Astrocyte of the hippocampus (primary cell): ENCODE results near the gene CHCT1.
"Not testable (repeated sequence)": the region's sequence is repeated elsewhere in the genome, so short reads cannot be mapped to it uniquely, and the experiment has no call there.

Source experiments
- DNase-seq: peaks from one replicate; pipeline ENCODE4 v3.0.0; 2011; ENCODE audit warnings: low read depth, low spot score

The CHCT1 gene

GRCh38 chr17:60422162-60422665 lies at the start of gene CHCT1:
TSS of gene CHCT1 (plus strand) at chr17:60422489. CDS start at chr17:60422593, 104 bp downstream.
- no peak for DNase-seq

- DNase-seq, result peak; percentile 62
Observed at GRCh38 chr17:60372790-60373483, 49.4 kb upstream of the CHCT1 start.

GRCh38 chr17:60378187-60378586 lies 44.1 kb upstream of the CHCT1 start:
- DNase-seq, result not testable (repeated sequence)

GRCh38 chr17:60379461-60379860 lies 42.8 kb upstream of the CHCT1 start:
- not testable (repeated sequence) for DNase-seq

- no peak for DNase-seq
Observed at GRCh38 chr17:60381958-60382357, 40.3 kb upstream of the CHCT1 start.

- DNase-seq, result no peak
Observed at GRCh38 chr17:60383379-60383778, 38.9 kb upstream of the CHCT1 start.

GRCh38 chr17:60384921-60385320 lies 37.4 kb upstream of the CHCT1 start:
- DNase-seq, result not testable (repeated sequence)

GRCh38 chr17:60386147-60387058 lies 35.9 kb upstream of the CHCT1 start:
- DNase-seq, result no peak

GRCh38 chr17:60387666-60388065 lies 34.6 kb upstream of the CHCT1 start:
- no peak for DNase-seq

- DNase-seq, result no peak
Observed at GRCh38 chr17:60388742-60389141, 33.5 kb upstream of the CHCT1 start.

- peak; percentile 51 for DNase-seq
Observed at GRCh38 chr17:60390186-60390585, 32.1 kb upstream of the CHCT1 start.

- peak; percentile 71 for DNase-seq
Observed at GRCh38 chr17:60390925-60391470, 31.3 kb upstream of the CHCT1 start.

- DNase-seq, result no peak
Observed at GRCh38 chr17:60391471-60392041, 30.7 kb upstream of the CHCT1 start.

GRCh38 chr17:60392042-60392844 lies 30.0 kb upstream of the CHCT1 start, which contains the start of gene USP32:
TSS of gene USP32 (minus strand) at chr17:60392133. CDS start at chr17:60391939, 194 bp downstream.
- peak; percentile 99 for DNase-seq

- DNase-seq, result peak; percentile 72
Observed at GRCh38 chr17:60392845-60393702, 29.2 kb upstream of the CHCT1 start.

- no peak for DNase-seq
Observed at GRCh38 chr17:60393840-60394723, 28.2 kb upstream of the CHCT1 start.

GRCh38 chr17:60395508-60396065 lies 26.7 kb upstream of the CHCT1 start:
- DNase-seq, result no peak

GRCh38 chr17:60396412-60396811 lies 25.9 kb upstream of the CHCT1 start:
- DNase-seq, result no peak
